ENCODE data around the gene ATP6V1F.

The ATP6V1F gene

GRCh38 chr7:128847721-128848211 is 14.9 kb upstream of the ATP6V1F start:
- H3K9me3 ChIP-seq = no peaks in the 10 kb centered on the region
- H3K4me3 ChIP-seq = no peak overlapping the region
- TF ChIP-seq, protein P1, sequence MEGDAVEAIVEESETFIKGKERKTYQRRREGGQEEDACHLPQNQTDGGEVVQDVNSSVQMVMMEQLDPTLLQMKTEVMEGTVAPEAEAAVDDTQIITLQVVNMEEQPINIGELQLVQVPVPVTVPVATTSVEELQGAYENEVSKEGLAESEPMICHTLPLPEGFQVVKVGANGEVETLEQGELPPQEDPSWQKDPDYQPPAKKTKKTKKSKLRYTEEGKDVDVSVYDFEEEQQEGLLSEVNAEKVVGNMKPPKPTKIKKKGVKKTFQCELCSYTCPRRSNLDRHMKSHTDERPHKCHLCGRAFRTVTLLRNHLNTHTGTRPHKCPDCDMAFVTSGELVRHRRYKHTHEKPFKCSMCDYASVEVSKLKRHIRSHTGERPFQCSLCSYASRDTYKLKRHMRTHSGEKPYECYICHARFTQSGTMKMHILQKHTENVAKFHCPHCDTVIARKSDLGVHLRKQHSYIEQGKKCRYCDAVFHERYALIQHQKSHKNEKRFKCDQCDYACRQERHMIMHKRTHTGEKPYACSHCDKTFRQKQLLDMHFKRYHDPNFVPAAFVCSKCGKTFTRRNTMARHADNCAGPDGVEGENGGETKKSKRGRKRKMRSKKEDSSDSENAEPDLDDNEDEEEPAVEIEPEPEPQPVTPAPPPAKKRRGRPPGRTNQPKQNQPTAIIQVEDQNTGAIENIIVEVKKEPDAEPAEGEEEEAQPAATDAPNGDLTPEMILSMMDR (IDR thresholded peaks at IDR 0.05) = no peak
- H3K36me3 ChIP-seq = peaks cover 56 to 100% (median 96%) of the 10 kb centered on the region in 3 donors
- no peak for DNase-seq
- H3K27me3 ChIP-seq = no peaks in the 10 kb centered on the region
- no peak overlapping the region for H3K27ac ChIP-seq
- H3K4me1 ChIP-seq = no peaks in the 10 kb centered on the region
- intact Hi-C loops (cut with DNase I; ENCODE audit: low total_unique reads) = no loop called here

DNA sequence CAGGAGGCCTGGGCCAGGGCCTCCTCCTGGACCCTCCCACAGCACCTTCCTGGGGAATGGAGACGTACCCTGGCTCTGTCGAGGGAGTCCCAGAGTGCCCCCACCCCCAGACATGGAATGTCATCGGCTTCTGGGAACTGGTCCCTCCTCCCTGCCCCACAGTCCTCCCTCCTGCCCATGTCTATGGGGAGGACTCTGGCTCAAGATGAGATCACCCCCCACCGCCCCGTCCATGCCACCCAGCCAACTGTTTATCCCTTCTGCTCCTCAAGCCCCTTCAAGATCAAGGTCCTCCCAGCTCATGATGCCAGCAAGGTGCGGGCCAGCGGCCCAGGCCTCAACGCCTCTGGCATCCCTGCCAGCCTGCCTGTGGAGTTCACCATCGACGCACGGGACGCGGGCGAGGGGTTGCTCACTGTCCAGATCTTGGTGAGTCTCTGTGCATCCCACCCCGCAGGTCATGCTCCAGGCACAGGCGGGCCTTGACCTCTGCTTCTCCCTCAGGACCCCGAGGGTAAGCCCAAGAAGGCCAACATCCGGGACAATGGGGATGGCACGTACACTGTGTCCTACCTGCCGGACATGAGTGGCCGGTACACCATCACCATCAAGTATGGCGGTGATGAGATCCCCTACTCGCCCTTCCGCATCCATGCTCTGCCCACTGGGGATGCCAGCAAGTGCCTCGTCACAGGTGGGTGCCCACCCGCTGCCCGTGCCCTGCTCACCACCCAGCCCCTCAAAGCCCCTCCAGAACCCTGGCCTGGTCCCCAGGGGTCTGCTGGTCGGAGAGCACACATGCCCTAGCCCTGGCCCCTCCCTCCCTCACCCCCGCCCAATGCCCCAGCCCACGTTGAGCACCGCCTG is 14.1 kb upstream of the ATP6V1F start:
- no peaks in the 10 kb centered on the region for H3K9me3 ChIP-seq
- H3K4me3 ChIP-seq = no peak overlapping the region
- H3K27me3 ChIP-seq = no peaks in the 10 kb centered on the region
- H3K27ac ChIP-seq = no peak overlapping the region
- DNase-seq = no peak
- H3K4me1 ChIP-seq = no peaks in the 10 kb centered on the region
- H3K36me3 ChIP-seq = peaks cover 58 to 100% (median 96%) of the 10 kb centered on the region in 3 donors
- TF ChIP-seq, protein P1 (IDR thresholded peaks at IDR 0.05) = no peak
- intact Hi-C loops (cut with DNase I; ENCODE audit: low total_unique reads) = no loop called here

DNA sequence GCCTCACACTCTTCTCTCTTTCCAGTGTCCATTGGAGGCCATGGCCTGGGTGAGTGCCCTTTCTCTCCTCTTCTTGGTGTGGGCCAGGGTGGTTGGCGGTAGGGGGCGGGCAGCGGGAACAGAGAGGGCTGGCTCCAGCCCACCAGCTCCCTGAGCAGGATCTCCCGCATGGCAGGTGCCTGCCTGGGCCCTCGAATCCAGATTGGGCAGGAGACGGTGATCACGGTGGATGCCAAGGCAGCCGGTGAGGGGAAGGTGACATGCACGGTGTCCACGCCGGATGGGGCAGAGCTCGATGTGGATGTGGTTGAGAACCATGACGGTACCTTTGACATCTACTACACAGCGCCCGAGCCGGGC is 13.5 kb upstream of the ATP6V1F start:
- H3K4me1 ChIP-seq = no peaks in the 10 kb centered on the region
- H3K4me3 ChIP-seq = no peak overlapping the region
- DNase-seq = no peak
- peaks cover 64 to 100% (median 96%) of the 10 kb centered on the region in 3 donors for H3K36me3 ChIP-seq
- H3K27me3 ChIP-seq = no peaks in the 10 kb centered on the region
- no peaks in the 10 kb centered on the region for H3K9me3 ChIP-seq
- intact Hi-C loops (cut with DNase I; ENCODE audit: low total_unique reads) = no loop called here
- H3K27ac ChIP-seq = no peak overlapping the region
- TF ChIP-seq, protein P1 (IDR thresholded peaks at IDR 0.05) = no peak

GRCh38 chr7:128849804-128850490 is 12.7 kb upstream of the ATP6V1F start:
- DNase-seq = no peak
- H3K4me1 ChIP-seq = no peaks in the 10 kb centered on the region

GRCh38 chr7:128852537-128853254 is 10.0 kb upstream of the ATP6V1F start:
- TF ChIP-seq, protein P1 (IDR thresholded peaks at IDR 0.05) = no peak
- Histone ChIP-seq H3K36me3 (peaks cover 68 to 93% (median 92%) of the 10 kb centered on the region in 3 donors), H3K4me1 (peaks cover 0 to 1% (median under 1%) of the 10 kb centered on the region in 4 donors), H3K27ac (no peak overlapping the region), H3K9me3 (no peaks in the 10 kb centered on the region), H3K4me3 (no peak overlapping the region), H3K27me3 (no peaks in the 10 kb centered on the region)
- DNase-seq = no peak
- intact Hi-C loops (cut with DNase I; ENCODE audit: low total_unique reads) = no loop called here

More at GRCh38 chr7:128849804-128850490, 12.7 kb upstream of the ATP6V1F start:
- H3K27ac ChIP-seq = no peak overlapping the region
- H3K27me3 ChIP-seq = no peaks in the 10 kb centered on the region
- TF ChIP-seq, protein P1 (IDR thresholded peaks at IDR 0.05) = no peak
- H3K36me3 ChIP-seq = peaks cover 64 to 100% (median 97%) of the 10 kb centered on the region in 3 donors
- H3K4me3 ChIP-seq = no peak overlapping the region
- no peaks in the 10 kb centered on the region for H3K9me3 ChIP-seq
- intact Hi-C loops (cut with DNase I; ENCODE audit: low total_unique reads) = no loop called here
